Activated CD4-positive, alpha-beta T cell treated with anti-CD3 and anti-CD28 coated beads, Interleukin-2, amount 50 U/mL, for 16 hours (primary cell): ENCODE results near the gene RAB34.

Source experiments
- DNase-seq: peaks from one replicate; pipeline ENCODE4 v3.0.0-alpha.2; 2020

RAB34 gene

GRCh38 chr17:28675490-28675889 lies 42.2 kb downstream of the RAB34 start:
- no peak for DNase-seq

- DNase-seq = no peak
Measured at GRCh38 chr17:28669918-28670317, 47.8 kb downstream of the RAB34 start.

GRCh38 chr17:28667870-28668269 lies 49.8 kb downstream of the RAB34 start:
- no peak for DNase-seq

GRCh38 chr17:28665994-28666393 lies 51.7 kb downstream of the RAB34 start:
- no peak for DNase-seq
